ENCODE measurements around the gene CDK15.
A peak's percentile ranks its signal among the peaks of the same experiment; 100 is the strongest.
"Not testable (repeated sequence)": the region's sequence is repeated elsewhere in the genome, so short reads cannot be mapped to it uniquely, and the experiment has no call there.

The CDK15 gene

DNA sequence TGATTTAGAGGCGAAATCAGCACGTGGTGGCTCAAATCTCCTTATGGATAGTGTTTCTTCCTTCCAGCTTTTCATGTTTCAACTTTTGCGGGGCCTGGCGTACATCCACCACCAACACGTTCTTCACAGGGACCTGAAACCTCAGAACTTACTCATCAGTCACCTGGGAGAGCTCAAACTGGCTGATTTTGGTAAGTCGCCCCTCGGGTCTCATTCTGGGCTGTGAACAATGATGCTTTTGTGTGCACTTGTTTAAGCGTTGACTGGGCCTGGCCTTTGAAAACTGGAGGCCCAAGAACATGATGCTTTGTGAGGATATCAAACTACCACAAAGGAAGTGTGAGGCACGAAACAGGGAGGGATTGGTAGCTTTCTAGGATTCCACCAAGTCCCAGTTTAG lies 27.4 kb downstream of the CDK15 start:
- no peak for DNase-seq

DNA sequence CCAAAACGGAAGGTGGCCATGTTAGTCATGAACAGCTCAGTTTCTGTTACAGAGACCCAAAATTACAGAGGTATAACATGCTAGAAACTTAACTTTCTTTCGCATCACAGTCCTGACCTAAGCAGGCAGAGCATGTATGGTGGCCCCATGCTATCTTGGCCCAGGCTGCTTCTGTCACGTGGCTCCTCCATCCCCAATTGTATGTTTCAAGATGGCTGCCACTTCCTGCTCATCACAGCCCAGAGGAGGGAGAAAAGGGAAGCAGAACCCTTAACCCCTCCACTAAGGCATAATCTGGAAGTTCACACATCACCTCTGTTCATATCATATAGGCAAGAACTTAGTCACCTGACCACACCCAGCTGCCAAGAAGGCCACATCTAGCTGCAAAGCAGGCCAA lies 28.7 kb downstream of the CDK15 start:
- DNase-seq = no peak

DNA sequence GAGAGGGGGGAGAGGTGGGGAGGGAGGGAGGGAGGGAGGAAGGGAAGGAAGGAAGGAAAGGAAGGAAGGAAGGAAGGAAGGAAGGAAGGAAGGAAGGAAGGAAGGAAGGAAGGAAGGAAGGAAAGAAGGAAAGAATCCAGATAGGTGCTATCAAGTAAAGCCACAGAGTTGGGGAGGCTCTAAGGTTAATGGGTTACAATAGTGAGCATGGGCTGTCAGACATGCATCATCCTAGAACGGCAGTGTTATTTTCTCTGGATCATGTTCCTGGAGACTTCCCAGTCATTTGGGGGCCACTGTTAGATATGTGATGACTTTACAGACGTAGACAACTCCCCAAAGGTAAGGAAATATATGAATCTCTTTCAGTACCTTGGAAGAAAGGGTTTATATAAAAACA lies 31.1 kb downstream of the CDK15 start:
- no peak for DNase-seq

DNA sequence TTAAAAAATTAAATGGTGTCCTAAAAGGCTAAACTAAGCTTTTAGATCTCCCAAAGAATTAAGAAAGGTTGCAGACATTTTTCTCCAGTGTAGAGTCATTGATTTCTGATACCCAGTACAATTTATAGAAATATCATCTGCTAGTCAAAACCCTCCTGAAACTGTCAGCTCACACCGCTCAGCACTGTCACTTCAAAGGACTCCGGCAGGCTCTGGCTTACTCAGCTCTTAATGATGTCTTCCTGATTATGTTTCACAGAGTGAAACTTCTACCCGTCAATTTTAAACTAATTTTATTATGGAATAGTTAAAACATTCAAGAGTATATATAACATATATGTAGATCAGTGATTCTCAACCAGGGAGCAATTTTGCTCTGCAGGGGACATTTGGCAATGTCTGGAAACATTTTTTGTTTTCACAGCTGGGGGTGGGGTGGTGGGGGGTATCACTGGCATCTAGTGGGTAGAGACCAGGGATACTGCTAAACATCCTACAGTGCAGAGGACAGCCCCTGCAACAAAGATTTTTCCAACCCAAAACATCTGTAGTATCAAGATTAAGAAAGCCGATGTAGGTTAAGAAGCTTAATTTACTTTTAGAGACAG lies 31.6 kb downstream of the CDK15 start:
- DNase-seq = no peak

DNA sequence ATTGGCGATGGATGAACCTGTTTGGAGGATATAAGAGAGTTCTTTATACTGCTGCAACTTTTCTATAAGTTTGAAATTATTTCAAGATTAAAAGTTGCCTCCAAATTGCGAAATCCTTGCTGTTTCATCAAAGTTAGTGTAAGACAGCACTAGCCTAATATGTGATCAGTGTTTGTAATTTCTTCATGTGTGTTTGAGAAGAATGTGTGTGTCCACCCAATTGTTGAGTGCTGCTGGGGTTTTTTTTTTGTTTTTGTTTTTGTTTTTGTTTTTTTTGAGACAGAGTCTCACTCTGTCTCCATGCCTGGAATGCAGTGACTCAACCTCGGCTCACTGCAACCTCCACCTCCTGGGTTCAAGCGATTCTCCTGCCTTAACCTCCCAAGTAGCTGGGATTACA lies 33.4 kb downstream of the CDK15 start:
- no peak for DNase-seq

DNA sequence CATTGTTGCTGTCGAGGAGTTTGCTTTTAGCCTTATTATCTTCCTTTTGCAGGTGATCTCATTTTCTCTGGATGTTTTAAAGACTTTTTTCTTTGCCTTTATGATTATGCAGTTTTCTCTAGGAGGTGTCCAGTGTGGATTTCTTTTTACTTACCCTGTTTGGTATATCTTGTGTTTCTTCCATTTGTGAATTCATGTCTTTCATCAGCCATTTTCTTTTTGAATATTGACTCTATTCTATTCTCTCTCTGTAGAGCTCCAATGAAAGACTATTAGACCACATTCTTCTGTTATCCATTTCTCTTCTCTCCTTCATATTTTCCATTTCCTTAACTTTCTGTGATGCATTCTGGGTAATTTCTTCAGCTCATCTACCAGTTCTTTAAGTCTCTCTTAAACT lies 34.4 kb downstream of the CDK15 start:
- no peak for DNase-seq

DNA sequence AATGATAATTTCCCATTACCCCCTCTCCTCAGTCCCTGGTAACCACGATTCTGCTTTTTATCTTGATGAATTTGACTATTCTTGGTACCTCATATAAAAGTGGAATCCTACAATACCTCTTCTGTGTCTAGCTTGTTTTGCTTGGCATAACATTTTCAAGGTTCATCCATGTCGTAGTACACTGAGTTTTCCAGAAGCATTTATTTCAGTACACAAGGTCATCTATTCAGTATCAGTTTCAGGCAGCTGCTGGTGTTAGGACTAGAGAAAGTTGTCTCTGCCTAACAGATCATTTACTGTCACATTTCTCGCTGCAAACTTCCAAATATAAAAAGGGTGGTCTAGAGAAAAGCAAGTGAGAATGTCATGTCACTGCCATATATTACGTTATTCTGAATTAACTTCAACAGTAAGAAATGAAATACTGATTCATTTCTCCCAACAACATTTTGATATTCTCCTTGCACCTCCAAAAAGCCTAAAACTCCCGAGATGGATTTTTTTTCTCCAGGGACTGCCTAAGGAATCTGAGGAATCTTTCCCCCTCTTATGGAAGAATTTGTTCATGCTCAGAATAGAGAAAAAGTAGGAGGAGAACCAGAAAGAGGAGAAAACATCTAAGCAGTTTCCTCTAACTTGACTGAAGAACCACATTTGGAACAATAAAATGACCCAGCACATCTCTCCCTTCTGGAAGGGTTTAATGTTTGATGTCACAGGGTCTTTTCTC lies 36.0 kb downstream of the CDK15 start:
- DNase-seq = no peak

DNA sequence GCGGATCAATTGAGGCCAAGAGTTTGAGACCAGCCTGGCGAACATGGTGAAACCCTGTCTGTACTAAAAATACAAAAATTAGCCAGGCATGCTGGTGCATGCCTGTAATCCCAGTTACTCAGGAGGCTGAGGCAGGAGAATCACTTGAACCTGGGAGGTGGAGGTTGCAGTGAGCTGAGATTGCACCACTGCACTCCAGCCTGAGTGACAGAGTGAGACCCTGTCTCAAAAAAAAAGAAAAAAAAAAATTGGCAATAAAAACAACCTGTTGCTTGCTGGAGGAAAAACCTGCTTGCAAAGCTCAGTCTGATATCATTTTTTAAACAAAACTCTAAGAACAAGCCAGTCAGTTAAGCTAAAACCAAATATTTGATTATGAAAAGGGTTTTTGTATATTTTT lies 38.6 kb downstream of the CDK15 start:
- DNase-seq = not testable (repeated sequence)

DNA sequence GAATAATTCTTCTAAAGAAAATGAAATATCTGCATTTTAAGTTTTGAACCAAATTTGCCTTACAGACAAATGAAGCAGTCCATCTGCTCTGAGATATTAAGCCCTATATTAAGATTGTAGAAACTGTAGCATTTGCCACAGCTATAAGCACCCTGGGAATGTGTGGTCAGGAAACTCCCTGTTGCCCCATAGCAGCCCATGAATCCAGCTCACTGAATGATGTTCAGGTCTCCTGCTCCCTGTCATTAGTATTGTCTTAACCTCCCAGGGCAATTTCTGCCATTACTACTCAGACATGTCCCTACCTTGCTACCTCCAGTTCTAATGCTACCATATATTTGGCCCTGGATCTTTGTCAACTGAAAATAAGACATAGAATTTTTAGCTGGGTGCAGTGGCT lies 41.1 kb downstream of the CDK15 start:
- no peak for DNase-seq

DNA sequence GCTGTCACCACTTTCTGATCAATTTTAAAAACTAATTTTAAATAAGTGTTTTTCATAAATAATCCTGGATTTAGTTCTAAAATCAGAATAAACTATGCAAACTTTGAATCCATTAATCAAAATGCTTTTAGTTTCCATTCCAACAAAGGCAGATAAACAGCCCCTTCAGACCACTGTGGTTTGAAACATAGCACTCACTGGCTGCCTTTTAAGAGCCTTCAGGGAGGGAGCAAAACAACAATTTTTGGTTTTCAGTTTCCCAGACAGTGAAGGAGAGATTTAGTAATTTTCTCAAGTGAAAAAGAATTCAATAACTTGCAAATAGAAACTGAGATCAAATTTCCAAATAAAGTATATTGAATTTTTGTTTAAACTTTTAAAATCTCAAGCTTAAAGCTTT lies 46.1 kb downstream of the CDK15 start:
- DNase-seq = no peak

DNA sequence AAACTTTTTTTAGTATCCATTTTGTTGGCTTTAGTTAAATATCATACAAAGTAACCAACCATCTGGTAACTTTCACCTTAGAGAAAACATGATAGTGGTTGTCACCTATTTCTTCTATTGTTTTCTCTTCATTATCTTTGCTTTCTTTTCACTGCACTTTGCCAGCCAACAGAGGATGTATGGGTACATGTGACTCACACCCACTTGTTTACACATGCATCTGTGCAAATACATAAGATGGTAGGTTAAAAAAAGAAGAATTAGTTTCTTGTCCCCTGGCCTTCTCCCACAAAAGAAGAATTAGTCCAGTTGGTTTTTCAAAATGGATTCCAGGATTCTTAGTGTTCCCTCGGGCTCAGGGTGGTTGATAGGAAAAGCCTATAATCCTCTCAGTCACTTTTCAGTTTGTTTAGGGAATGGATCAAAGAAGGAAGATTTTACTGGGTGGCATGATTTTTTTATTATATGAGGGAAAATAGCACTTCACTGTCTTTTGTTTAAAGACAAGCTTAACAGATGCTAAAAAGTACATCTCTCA lies 46.6 kb downstream of the CDK15 start:
- DNase-seq = no peak

DNA sequence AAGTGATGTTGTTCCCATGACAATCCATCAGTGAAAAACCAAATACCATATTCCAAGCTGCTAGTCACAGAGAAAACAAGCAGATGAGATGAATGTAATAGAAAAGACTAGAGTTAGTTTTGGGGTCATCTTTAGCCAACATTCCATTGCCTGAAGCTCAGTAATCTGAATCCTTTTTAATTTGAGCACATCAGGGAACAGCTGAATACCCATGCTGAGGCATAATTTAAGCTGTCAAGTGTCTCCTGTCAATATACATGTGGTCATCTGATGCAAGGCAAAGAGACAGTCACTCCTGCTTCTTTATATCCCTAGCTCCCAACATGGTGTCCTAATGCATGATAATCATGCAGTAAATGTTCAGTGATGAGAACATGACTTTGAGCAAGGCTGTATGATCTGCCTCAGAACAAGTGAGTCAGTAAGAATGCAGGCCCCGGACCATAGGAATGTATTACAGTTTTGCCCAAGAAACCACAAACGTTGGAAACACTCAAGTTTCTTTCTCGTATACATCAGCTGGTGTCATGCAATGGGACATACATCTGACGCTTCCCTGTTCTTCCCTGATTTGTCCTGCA lies 48.0 kb downstream of the CDK15 start:
- no peak for DNase-seq

DNA sequence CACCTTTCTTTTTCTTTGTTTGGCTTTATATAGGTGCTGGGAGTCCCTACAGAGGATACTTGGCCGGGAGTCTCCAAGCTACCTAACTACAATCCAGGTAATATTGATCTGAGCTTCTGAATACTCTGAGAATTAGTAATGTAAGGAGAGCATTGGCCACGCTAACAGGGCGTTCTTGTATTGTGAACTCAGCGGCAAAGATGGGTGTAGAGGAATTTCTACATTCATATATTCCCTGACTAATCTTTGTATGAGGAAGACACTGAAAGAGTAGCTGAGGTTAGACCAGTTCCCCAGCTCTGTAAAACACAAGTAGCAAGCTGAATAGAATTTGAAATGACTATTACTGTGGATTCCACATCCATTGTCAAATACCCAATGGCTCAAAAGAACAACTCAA lies 48.5 kb downstream of the CDK15 start:
- DNase-seq = no peak

DNA sequence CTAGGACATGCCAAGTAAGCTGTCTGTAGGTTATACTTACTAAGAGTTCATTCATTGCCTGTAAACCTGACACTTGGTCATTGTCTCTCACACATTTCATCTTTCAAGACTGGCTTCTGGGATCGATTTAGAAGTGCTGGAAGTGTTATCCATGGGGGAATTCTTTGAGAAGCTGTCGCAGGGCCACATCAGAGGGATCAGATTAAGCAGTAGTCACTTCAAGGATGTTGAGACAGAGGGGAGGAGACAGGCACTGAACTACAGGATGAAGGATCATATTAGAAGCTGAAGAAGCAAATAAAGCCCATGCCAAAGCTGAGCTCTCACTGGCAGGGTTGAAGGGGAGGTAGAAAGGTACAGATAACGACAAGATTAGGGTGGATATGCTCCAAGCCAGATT lies 49.0 kb downstream of the CDK15 start:
- no peak for DNase-seq

DNA sequence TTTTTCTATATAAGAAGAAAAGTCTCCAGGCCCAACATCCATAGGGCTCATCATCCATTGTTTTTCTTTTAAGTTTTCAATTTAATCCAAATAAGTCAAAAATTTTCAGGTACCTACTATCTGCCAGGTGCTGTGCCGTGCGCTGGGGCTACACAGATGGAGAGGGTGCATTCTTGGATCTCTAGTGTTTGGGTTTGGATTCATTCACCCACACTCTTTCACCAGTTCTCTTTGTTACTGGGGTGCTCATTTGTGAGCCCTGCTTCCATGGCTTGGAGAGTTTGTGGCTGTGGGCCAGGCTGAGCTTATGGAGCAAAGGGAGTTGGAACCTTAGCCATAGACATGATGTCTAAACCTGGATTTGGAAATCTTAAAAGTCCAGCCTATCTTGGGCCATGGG lies 51.0 kb downstream of the CDK15 start:
- DNase-seq = no peak

DNA sequence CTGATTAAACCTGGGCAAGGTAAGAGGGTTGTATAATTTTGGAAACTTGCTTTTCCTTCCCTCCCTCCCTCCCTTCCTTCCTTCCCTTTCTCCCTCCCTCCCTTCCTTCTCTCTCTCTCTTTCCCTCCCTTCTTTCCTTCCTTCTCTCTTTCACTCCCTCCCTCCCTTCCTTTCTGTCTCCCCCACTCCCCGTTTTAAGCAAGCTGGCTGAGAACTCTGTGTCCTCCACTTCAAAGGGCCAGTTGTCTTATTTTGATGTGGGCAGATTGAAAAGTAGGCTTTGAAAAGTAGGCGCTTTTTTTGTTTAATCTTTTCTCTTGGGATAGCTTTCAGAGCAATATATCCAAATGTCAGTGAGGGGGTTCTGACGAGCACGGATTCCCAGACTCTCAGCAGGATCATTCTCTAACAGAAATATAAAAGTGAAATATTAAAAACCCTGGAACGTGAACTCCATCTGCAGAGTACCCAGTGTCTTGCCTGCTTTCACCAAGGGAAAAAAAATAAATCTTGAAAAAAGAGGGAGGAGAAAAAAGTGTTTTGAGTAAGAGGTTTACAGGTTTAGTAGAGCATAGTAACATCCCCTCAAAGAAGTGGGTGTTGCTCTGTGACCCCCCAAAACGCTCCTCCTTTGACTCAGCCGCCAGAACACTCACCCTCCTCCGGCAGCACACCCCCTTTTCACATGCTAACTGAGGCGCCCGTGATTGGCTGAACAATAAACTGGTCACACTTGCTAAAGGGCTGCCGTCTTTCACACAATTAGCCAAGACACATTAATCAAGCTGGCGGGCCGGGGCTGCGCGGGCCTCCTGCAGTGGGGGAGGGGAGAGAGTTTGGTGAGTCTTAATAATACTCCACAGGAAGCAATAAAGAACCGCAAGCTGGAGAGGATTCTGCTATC lies 52.2 kb downstream of the CDK15 start:
- peak; percentile 63 for DNase-seq

DNA sequence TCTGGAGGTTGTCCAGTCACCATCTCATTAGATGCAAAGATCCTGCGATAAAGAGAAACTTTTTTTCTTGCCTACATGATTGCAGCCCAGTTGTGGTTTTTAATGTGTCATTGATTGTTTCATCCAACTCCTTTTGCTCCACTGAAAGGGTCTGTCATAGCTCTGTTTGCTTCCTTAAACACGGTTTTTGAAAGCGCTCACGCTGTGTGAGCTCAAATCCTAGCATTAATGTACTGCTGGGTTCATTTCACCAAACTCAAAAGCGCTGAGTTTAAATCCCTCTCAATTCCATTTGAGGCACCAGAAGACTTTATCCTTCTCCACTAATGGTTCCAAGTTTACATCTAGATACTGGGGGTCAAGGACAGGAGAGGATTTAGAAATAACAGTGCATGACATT lies 53.6 kb downstream of the CDK15 start:
- no peak for DNase-seq

DNA sequence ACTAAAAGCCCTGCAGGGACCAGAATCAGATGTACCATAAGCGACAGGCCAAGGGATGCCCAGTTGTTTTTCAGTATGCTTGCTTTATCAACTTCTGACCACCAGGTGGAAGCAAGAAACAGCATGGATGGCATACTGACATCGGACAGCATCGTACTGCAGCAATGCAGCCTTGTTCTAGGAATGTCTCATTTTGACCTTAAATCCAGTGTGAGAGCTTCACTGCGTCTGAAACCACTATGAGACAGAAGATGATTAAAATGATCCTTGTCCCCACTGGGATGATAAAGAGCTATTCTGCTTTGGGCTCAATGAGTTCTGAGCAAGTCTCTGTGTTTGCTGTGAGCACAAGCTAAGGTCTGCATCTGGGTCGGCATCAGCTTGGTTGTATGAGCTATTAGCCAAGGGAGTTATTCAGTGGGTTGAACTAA lies 54.3 kb downstream of the CDK15 start:
- peak; percentile 57 for DNase-seq

DNA sequence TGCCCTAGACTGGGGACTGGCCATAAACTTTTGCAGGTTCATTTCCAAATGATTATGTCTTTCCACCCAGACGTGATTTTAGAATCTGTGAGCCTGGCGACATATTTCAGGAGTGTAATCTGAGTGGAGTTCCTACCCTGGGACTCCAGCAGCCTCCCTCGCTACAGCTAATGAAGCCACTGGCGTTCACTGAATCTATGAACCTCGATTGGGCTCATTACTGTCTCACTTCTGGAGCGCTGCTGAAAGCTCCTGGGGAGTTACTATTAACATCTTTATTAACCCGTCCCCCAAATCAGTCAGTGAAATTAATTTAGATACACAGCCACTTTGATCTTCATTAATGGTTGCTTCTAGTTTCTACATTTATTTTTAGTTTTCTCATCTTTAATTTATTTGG lies 56.5 kb downstream of the CDK15 start:
- DNase-seq = no peak

DNA sequence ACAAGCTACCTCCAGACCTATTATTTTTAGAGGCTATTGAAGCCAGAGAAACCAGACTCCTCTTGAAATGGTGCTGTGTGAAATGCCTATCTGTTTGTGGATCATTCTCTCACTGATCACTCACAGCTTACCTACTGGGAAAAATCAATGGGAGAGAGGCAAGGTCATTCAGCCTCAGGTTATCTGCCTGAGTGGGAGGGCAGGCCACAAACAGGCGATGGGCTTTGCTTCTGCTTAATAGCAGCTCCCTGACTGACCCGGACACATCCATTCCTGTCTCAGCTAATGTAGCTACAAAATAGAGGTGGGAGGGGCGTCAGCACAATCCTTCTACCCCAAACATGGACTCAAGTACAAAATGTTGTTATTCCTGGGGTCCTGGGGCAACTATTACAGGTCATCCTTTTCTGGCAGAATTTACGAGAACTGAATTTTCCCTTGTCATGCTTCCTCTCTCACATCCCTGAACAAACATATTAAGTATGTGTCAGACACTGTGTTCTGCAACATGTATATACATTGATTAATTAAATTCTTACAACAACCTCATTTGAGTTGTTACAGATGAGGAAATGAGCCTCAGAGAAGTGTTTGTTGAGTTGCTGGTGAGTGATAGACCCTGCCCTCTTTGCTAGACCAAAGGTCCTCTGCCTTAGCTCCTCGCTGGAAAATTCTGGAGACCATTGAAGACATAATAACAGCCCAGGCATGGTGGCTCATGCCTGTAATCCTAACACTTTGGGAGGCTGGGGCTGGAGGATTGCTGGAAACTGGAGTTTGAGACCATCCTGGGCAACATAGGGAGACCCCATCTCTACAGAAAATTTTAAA lies 60.5 kb downstream of the CDK15 start:
- DNase-seq = no peak

DNA sequence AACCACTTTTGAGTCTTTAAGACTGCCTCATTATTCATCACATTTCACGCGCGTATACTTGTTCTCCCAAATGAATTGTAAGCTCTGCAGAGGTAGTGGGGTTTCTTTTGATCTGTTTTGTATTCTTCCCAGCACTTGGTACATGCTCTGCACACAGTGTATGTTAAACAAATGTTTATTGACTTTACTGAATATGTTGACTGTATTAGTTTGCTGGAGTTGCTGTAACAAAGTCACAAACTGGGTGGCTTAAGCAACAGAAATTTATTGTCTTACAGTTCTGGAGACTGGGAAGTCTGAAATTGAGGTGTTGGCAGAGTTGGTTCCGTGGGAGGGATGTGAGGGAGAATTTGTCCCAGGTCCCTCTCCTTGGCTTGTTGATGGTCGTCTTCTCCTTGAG lies 65.1 kb downstream of the CDK15 start:
- no peak for DNase-seq

DNA sequence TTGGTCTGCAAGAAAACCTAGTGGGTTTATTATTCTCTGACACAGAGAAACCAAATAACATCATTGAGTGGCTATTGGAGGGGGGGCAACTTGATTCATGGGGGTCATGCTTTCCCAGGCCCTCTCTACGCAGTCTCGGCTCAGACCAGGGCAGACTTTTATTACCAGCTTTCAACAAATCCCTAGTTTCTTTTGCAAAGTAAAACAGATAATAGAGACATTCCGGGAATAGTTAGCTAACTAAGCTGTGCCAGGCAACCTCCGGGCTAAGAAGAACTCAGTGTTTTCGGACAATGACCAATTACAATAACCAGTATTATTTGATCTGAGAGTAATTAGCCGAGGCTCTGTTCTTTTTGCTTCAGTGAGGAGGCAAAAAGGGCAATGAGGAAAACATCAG lies 66.3 kb downstream of the CDK15 start:
- no peak for DNase-seq

Data from activated CD8-positive, alpha-beta memory T cell treated with anti-CD3 and anti-CD28 coated beads, Interleukin-2, amount 50 U/mL, for 48 hours (primary cell).